ENCODE data around the gene POU3F3.

The POU3F3 gene

GRCh38 chr2:104864280-104865095 lies 10.6 kb downstream of the POU3F3 start:
- Histone ChIP-seq H4K20me1 (ENCODE audit: control insufficient read depth, insufficient read depth, low read depth, low read length) (no peaks in the 10 kb centered on the region), H3K9me2 (replicated peaks; ENCODE audit: control insufficient read depth, low read length) (no peaks in the 10 kb centered on the region), H3K36me3 (ENCODE audit: control insufficient read depth, low read length) (no peaks in the 10 kb centered on the region), H3F3A (ENCODE audit: control insufficient read depth, insufficient read depth) (no peaks in the 10 kb centered on the region), H3K27me3 (ENCODE audit: control insufficient read depth, low read length) (peaks cover 26% of the 10 kb centered on the region), H3K4me3 (ENCODE audit: low read length) (no peak overlapping the region), H3K79me2 (ENCODE audit: control insufficient read depth, low read length) (no peaks in the 10 kb centered on the region), H3K27ac (ENCODE audit: low read depth, low read length) (no peak overlapping the region), H3K9me3 (ENCODE audit: control insufficient read depth, insufficient read depth, low read length) (no peaks in the 10 kb centered on the region), H3K4me1 (ENCODE audit: control insufficient read depth, low read length) (no peaks in the 10 kb centered on the region), H3K4me2 (ENCODE audit: low read length) (no peak overlapping the region)
- TF ChIP-seq EZH2phosphoT487 (IDR thresholded peaks at IDR 0.05; ENCODE audit: borderline replicate concordance, low read length): no peak
- TF ChIP-seq CTCF (IDR thresholded peaks at IDR 0.05; ENCODE audit: low read depth, low read length, poor library complexity, severe bottlenecking): no peak

GRCh38 chr2:104865096-104865470 lies 11.2 kb downstream of the POU3F3 start:
- TF ChIP-seq CTCF (IDR thresholded peaks at IDR 0.05; ENCODE audit: low read depth, low read length, poor library complexity, severe bottlenecking) (no peak), EZH2phosphoT487 (IDR thresholded peaks at IDR 0.05; ENCODE audit: borderline replicate concordance, low read length) (no peak)
- H3F3A ChIP-seq (ENCODE audit: control insufficient read depth, insufficient read depth): no peaks in the 10 kb centered on the region
- no peak overlapping the region for H3K4me3 ChIP-seq (ENCODE audit: low read length)
- H3K9me3 ChIP-seq (ENCODE audit: control insufficient read depth, insufficient read depth, low read length): no peaks in the 10 kb centered on the region
- no peaks in the 10 kb centered on the region for H3K79me2 ChIP-seq (ENCODE audit: control insufficient read depth, low read length)
- no peak overlapping the region for H3K4me2 ChIP-seq (ENCODE audit: low read length)
- H3K27ac ChIP-seq (ENCODE audit: low read depth, low read length): no peak overlapping the region
- no peaks in the 10 kb centered on the region for H4K20me1 ChIP-seq (ENCODE audit: control insufficient read depth, insufficient read depth, low read depth, low read length)
- H3K9me2 ChIP-seq (replicated peaks; ENCODE audit: control insufficient read depth, low read length): no peaks in the 10 kb centered on the region
- H3K4me1 ChIP-seq (ENCODE audit: control insufficient read depth, low read length): no peaks in the 10 kb centered on the region
- H3K36me3 ChIP-seq (ENCODE audit: control insufficient read depth, low read length): no peaks in the 10 kb centered on the region
- peaks cover 29% of the 10 kb centered on the region for H3K27me3 ChIP-seq (ENCODE audit: control insufficient read depth, low read length)

GRCh38 chr2:104866122-104866864 lies 12.4 kb downstream of the POU3F3 start:
- Histone ChIP-seq H3K4me3 (ENCODE audit: low read length) (no peak overlapping the region), H3F3A (ENCODE audit: control insufficient read depth, insufficient read depth) (no peaks in the 10 kb centered on the region), H4K20me1 (ENCODE audit: control insufficient read depth, insufficient read depth, low read depth, low read length) (no peaks in the 10 kb centered on the region), H3K4me1 (ENCODE audit: control insufficient read depth, low read length) (no peaks in the 10 kb centered on the region), H3K27me3 (ENCODE audit: control insufficient read depth, low read length) (peaks cover 38% of the 10 kb centered on the region), H3K9me3 (ENCODE audit: control insufficient read depth, insufficient read depth, low read length) (no peaks in the 10 kb centered on the region), H3K79me2 (ENCODE audit: control insufficient read depth, low read length) (no peaks in the 10 kb centered on the region), H3K36me3 (ENCODE audit: control insufficient read depth, low read length) (no peaks in the 10 kb centered on the region), H3K9me2 (replicated peaks; ENCODE audit: control insufficient read depth, low read length) (no peaks in the 10 kb centered on the region), H3K27ac (ENCODE audit: low read depth, low read length) (no peak overlapping the region), H3K4me2 (ENCODE audit: low read length) (no peak overlapping the region)
- TF ChIP-seq EZH2phosphoT487 (IDR thresholded peaks at IDR 0.05; ENCODE audit: borderline replicate concordance, low read length) (no peak), CTCF (IDR thresholded peaks at IDR 0.05; ENCODE audit: low read depth, low read length, poor library complexity, severe bottlenecking) (no peak)
